Subcutaneous adipose tissue (tissue), 4 donors: ENCODE measurements around the gene MICU1. TPM values are rescaled to one million over a fixed set of nuclear protein-coding genes. Genes with fewer than 3 reads are reported as not detected.

Source experiments
- CTCF ChIP-seq: fragments of 450-650 bp; IDR thresholded peaks from one replicate; pipeline ENCODE4 v1.5.1; 2016; ENCODE audit warnings: low read depth, mild to moderate bottlenecking, control low read depth, antibody characterized with exemption, moderate library complexity
- total RNA-seq, 4 donors: library from RNA; depleted of rRNA; stranded (reverse); fragments of >200 nt; gene quantifications; one replicate each; pipeline ENCODE4 v1.1.0, GENCODE V29; 2016

MICU1 gene
- total RNA-seq, 4 donors from 2014 or later: 26.9 to 42.5 (median 34.9) TPM

DNA sequence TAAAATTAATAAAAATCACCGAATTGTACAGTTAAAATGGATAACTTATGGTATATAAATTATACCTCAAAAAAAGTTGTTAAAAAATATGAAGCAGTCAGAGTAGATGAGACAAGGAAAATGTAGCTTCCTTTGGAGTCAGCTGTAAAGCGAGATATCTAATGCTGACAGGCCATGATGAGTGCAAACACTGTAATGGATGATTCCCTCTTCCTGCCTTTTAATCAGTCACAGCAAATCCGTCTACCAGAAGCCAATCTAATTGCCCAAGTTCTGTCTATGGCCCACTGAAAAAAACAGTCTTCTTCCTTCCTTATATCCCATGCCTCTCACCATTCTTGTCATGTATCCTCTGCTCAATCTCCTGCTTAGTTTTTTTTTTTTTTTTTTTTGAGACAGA is 211.2 kb downstream of the MICU1 start:
- no peak for TF ChIP-seq CTCF

DNA sequence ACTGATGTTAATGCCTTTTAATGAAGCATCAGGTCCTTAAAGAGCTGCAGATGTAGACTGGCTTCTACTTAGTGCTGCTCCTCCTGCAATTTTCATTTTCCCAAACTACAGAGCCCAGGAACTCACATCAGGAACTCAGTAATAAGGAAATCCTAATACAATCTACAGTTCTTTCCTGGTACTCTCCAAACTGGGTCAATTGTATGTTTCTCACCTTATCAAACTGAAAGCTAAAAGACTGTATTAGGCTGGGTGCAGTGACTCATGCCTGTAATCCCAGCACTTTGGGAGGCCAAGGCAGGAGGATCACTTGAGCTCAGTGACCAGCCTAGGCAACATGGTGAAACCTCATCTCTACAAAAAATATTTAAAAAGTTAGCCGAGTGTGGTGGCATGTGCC is 216.7 kb downstream of the MICU1 start:
- TF ChIP-seq CTCF: no peak

GRCh38 chr10:72407927-72408600 is 217.8 kb downstream of the MICU1 start:
- TF ChIP-seq CTCF: no peak

- no peak for TF ChIP-seq CTCF
Observed at GRCh38 chr10:72407471-72407870, 218.4 kb downstream of the MICU1 start.

DNA sequence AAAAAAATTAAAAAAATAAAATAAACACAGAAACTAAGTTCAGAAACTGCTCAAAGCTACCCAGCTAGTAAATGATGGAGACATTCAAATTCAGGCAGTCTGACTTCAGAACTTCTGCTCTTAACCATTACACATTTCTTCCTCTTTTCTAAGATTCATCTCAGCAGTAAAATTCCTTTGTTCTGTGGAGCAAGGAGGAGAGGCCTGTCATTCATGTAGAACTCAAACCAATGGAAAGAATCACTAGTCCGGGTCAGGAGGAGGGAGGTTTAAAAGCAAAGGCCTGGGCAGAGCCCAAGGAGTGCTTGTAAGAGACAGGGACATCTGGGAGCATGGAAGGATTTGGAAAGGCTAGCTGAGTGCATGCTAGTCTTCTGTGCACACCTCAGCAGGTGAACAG is 233.3 kb downstream of the MICU1 start:
- no peak for TF ChIP-seq CTCF

GRCh38 chr10:72390764-72391163 is 235.1 kb downstream of the MICU1 start:
- no peak for TF ChIP-seq CTCF

GRCh38 chr10:72389716-72390115 is 236.2 kb downstream of the MICU1 start:
- no peak for TF ChIP-seq CTCF
